ENCODE results near the gene MRPS24.
A peak's percentile ranks its signal among the peaks of the same experiment; 100 is the strongest.
"Not testable (repeated sequence)": the region's sequence is repeated elsewhere in the genome, so short reads cannot be mapped to it uniquely, and the experiment has no call there.

MRPS24 gene

DNA sequence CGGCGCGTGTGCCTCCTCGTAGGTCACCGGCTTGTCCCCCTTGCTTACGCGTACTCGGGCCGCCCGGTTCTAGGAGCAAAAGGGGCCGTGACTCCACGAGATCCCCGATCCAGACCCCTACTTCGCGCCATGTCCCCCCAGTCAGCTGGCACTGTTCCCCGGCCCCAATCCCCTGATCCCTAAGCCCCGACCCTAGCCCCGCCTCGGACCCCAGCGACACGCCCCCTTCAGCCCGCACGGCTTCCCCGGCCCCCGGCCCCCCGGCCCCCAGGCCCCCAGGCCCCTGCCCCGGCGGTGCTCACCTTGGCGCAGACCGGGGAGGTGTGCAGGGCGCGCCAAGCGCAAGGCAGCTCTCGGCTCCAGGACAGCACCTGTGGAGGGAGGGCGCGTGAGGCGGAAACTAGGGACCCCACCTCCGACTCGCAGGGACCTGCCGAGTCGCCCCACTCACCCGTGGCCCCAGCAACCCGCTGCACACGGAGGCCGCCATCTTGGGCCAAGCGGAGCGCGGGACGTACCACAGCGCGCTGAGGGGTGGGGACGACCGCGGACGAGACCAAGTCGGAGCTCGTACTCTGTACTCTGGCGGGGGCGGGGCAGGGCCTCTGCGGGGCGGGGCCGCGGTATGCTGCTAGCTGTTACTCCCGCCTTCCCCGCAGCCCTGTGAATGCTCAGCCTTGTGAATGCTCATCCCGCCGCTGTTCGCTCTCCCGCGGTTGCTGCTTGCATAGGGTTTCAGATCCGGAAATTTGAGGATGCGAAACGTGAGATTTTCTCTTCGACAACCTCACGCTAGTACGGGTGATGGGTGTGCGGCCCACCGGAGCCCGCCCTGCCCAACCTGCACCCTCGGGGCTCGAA is at the start of gene MRPS24:
MRPS24 (minus strand) TSS at position 512 of the 861 bp plus-strand sequence; CDS start at position 490, 22 bp downstream.
- Histone ChIP-seq H3K36me3 (ENCODE audit: control insufficient read depth, insufficient read depth, low read length) (peaks cover 3% of the 10 kb centered on the region; the same call in 1 of the 2 replicates), H3K4me1 (ENCODE audit: control insufficient read depth, insufficient read depth, low read length) (peaks cover 5% of the 10 kb centered on the region; the same call in 1 of the 2 replicates), H3K9me3 (ENCODE audit: control insufficient read depth, insufficient read depth, low read length) (no peaks in the 10 kb centered on the region), H3K27ac (ENCODE audit: low read length) (no peak within 1 kb of the TSS), H3K4me3 (ENCODE audit: low read length) (peak within 1 kb of the TSS; percentile 79), H3K27me3 (ENCODE audit: control insufficient read depth, insufficient read depth, low read length) (no peaks in the 10 kb centered on the region)
- WGBS (ENCODE audit: insufficient coverage, insufficient read length), result no CpG with 5 or more reads among the region's 81 CpGs
- DNase-seq (ENCODE audit: low read depth, low spot score), result peak; percentile 82

DNA sequence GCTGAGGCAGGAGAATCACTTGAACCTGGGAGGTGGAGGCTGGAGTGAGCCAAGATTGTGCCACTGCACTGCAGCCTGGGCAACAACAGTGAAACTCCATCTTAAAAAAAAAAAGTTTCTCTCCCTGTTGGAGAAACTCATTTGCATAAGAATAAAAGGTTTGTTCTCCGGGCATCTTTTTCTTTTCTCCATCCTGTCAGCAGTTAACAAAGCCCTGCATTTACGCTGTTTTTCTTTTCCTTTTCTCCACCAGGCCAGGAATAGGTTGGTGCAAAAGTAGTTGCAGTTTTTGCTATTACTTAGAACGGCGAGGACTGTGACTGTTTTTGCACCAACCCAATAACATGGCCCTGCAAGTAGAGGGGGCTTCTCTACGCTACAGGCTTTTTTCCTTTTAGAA is 46.6 kb upstream of the MRPS24 start:
- Histone ChIP-seq H3K4me3 (ENCODE audit: low read length) (no peak overlapping the region), H3K9me3 (ENCODE audit: control insufficient read depth, insufficient read depth, low read length) (0 out of 2 replicates have a peak, but pooled peaks cover 2% of the 10 kb centered on the region), H3K27ac (ENCODE audit: low read length) (no peak overlapping the region), H3K4me1 (ENCODE audit: control insufficient read depth, insufficient read depth, low read length) (no peaks in the 10 kb centered on the region), H3K27me3 (ENCODE audit: control insufficient read depth, insufficient read depth, low read length) (no peaks in the 10 kb centered on the region), H3K36me3 (ENCODE audit: control insufficient read depth, insufficient read depth, low read length) (no peaks in the 10 kb centered on the region)
- no CpG with 5 or more reads among the region's 5 CpGs for WGBS (ENCODE audit: insufficient coverage, insufficient read length)
- DNase-seq (ENCODE audit: low read depth, low spot score), result no peak

DNA sequence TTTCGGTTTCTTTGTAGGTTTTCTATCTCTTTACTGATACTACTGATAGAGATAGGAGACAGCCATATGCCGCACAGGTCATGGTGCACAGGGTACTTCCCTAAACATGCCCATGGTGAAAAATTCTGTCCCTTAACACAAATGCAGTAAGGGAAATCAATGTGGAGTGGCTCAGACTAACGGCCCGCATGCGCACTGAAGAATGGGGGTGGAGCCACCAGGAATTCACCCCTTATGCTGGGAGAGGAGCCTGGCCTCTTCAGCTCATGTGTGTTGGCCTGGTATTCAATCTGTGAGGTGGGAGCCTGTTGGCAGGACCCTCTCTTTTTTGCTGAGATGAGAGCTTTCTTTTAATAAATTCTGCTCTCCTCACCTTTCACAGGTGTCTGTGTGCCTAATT is 45.5 kb upstream of the MRPS24 start:
- no peak for DNase-seq (ENCODE audit: low read depth, low spot score)
- H3K27me3 ChIP-seq (ENCODE audit: control insufficient read depth, insufficient read depth, low read length), result no peaks in the 10 kb centered on the region
- WGBS (ENCODE audit: insufficient coverage, insufficient read length), result no CpG with 5 or more reads among the region's 5 CpGs
- H3K27ac ChIP-seq (ENCODE audit: low read length), result no peak overlapping the region
- H3K9me3 ChIP-seq (ENCODE audit: control insufficient read depth, insufficient read depth, low read length), result 0 out of 2 replicates have a peak, but pooled peaks cover 2% of the 10 kb centered on the region
- H3K4me3 ChIP-seq (ENCODE audit: low read length), result no peak overlapping the region
- H3K4me1 ChIP-seq (ENCODE audit: control insufficient read depth, insufficient read depth, low read length), result no peaks in the 10 kb centered on the region
- H3K36me3 ChIP-seq (ENCODE audit: control insufficient read depth, insufficient read depth, low read length), result no peaks in the 10 kb centered on the region

DNA sequence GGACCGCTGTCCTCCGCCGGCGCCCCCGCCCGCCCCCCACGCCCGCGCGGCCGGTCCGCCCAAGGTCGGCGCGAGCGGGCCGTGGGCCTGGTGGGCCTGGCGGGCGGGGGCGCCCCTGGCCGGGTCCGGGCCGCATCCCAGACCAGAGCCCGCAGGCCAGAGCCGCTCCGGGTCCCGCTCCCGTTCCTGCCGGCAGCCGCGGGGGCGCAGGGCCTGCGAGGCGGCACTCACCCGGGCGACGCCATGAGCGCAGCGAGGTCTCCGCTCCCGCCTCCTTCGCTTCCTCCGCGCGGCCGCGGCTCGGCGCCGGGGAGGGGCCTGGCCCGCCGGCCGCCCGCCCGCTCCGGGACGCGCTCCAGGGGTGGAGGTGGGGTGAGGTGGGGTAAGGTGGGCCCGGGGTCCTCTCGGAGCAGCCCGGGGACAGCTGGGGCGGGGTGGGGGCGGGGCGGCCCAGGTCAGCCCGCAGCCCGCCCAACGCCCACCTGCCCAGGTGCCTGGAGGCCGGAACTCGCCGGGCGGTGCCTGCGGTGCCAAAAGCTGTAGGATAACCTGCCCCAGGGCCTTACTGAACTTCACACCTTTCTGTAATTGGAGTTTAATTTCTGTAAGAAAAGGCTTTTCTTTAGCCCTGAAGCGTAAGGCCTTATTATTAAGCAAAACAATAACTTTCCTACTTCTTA is 37.2 kb upstream of the MRPS24 start, which contains the start of gene URGCP:
URGCP (minus strand) TSS at position 266 of the 680 bp plus-strand sequence; CDS start at position 245, 21 bp downstream.
- no peak for DNase-seq (ENCODE audit: low read depth, low spot score)
- H3K27ac ChIP-seq (ENCODE audit: low read length), result no peak within 1 kb of the TSS
- no peaks in the 10 kb centered on the region for H3K36me3 ChIP-seq (ENCODE audit: control insufficient read depth, insufficient read depth, low read length)
- peak within 1 kb of the TSS; percentile 69 for H3K4me3 ChIP-seq (ENCODE audit: low read length)
- H3K27me3 ChIP-seq (ENCODE audit: control insufficient read depth, insufficient read depth, low read length), result no peaks in the 10 kb centered on the region
- WGBS (ENCODE audit: insufficient coverage, insufficient read length), result no CpG with 5 or more reads among the region's 73 CpGs
- H3K4me1 ChIP-seq (ENCODE audit: control insufficient read depth, insufficient read depth, low read length), result peaks cover 4% of the 10 kb centered on the region
- no peaks in the 10 kb centered on the region for H3K9me3 ChIP-seq (ENCODE audit: control insufficient read depth, insufficient read depth, low read length)

DNA sequence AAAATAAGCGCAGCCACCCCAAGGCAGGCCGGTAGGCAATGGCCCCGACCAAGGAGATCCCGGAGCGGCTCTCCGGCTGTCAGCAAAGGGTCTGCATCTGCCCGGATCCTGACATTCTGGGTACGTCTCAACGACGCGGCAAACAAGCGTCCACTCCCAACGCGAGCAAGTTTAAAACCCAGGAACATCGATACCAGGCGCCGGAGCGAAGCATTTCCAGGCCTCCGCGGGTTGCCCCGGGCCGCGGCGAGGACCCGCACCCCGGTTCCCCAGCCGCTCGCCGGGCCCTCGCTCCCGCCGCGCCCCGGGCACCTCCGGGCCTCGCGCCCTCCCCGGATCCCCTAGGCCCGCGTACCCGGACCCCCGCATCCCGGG is 36.6 kb upstream of the MRPS24 start:
- no peaks in the 10 kb centered on the region for H3K9me3 ChIP-seq (ENCODE audit: control insufficient read depth, insufficient read depth, low read length)
- peaks cover 7% of the 10 kb centered on the region for H3K4me1 ChIP-seq (ENCODE audit: control insufficient read depth, insufficient read depth, low read length)
- no peaks in the 10 kb centered on the region for H3K36me3 ChIP-seq (ENCODE audit: control insufficient read depth, insufficient read depth, low read length)
- H3K27ac ChIP-seq (ENCODE audit: low read length), result no peak overlapping the region
- no peak for DNase-seq (ENCODE audit: low read depth, low spot score)
- peak overlapping the region; percentile 69; the same call in 1 of the 2 replicates for H3K4me3 ChIP-seq (ENCODE audit: low read length)
- no peaks in the 10 kb centered on the region for H3K27me3 ChIP-seq (ENCODE audit: control insufficient read depth, insufficient read depth, low read length)
- no CpG with 5 or more reads among the region's 43 CpGs for WGBS (ENCODE audit: insufficient coverage, insufficient read length)

DNA sequence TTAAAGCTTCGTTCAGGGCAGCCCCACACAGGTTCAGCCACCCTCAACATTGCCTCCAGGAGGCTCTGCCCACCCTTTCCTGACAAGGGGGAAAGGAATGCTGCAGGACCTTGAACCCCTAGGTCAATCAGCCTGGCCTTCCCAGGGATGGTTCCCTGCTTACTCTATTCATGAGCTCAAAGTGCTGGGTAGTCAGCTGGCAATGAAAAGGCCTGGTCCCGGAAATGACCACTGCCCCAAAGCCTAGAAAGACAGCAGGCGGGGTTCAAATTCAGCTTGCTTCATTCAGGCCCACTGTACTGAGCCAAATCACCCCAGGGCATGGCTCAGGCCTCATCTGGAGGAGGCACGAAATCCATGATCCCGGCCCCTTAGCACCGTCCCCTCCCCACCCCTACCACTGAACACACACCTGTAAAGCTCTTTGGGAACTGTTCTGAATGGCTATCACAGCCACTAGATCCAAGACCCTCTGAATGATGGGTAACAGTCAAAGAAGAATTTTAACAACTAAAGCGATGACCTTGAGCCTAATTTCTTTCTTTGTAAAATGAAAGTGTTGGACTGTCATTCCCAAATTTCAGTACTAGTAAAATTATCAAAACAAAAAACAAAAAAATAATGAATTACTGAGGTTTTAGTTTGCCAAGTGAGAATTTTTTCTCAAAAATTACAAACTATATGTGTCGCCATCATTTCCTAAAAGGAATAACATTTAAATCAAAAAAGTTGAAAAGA is 36.1 kb upstream of the MRPS24 start:
- WGBS (ENCODE audit: insufficient coverage, insufficient read length), result no CpG with 5 or more reads among the region's 8 CpGs
- H3K27ac ChIP-seq (ENCODE audit: low read length), result no peak overlapping the region
- no peak for DNase-seq (ENCODE audit: low read depth, low spot score)

DNA sequence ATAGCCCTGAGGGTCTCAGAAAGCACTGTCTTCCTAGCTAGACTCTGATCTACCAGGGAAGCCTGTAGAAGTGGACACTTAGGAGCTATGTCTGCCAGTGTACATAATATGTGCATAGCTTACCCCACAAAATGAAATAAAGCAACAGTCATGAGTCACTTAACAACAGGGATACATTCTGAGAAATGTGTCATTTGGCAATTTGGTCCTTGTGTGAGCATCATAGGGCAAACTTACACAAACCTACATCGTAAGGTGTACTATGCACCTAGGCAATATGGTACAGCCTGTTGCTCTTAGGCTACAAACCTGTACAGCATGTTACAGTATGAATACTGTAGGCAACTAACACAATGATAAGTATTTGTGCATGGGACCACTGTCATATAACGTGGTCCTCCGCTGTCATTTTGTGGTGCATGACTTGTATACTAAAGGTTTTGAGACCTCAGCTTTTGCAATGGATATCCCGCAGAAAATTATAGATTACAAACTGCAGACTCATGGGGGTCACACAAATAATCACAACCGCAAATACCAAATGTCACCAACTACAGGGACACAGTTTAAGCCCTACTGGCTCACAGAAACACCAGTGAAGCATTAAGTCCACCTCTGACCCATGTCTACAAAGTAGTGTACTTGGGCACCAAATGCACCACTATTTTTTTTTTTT is 35.4 kb upstream of the MRPS24 start:
- no CpG with 5 or more reads among the region's 5 CpGs for WGBS (ENCODE audit: insufficient coverage, insufficient read length)
- H3K27ac ChIP-seq (ENCODE audit: low read length), result no peak overlapping the region
- no peaks in the 10 kb centered on the region for H3K27me3 ChIP-seq (ENCODE audit: control insufficient read depth, insufficient read depth, low read length)
- no peak overlapping the region for H3K4me3 ChIP-seq (ENCODE audit: low read length)
- H3K4me1 ChIP-seq (ENCODE audit: control insufficient read depth, insufficient read depth, low read length), result peaks cover 7% of the 10 kb centered on the region
- no peak for DNase-seq (ENCODE audit: low read depth, low spot score)
- no peaks in the 10 kb centered on the region for H3K36me3 ChIP-seq (ENCODE audit: control insufficient read depth, insufficient read depth, low read length)
- H3K9me3 ChIP-seq (ENCODE audit: control insufficient read depth, insufficient read depth, low read length), result no peaks in the 10 kb centered on the region

More for the DNA sequence above, 36.1 kb upstream of the MRPS24 start:
- H3K9me3 ChIP-seq (ENCODE audit: control insufficient read depth, insufficient read depth, low read length), result no peaks in the 10 kb centered on the region
- H3K4me3 ChIP-seq (ENCODE audit: low read length), result no peak overlapping the region; the same call in 1 of the 2 replicates
- no peaks in the 10 kb centered on the region for H3K27me3 ChIP-seq (ENCODE audit: control insufficient read depth, insufficient read depth, low read length)
- H3K4me1 ChIP-seq (ENCODE audit: control insufficient read depth, insufficient read depth, low read length), result peaks cover 7% of the 10 kb centered on the region
- no peaks in the 10 kb centered on the region for H3K36me3 ChIP-seq (ENCODE audit: control insufficient read depth, insufficient read depth, low read length)

DNA sequence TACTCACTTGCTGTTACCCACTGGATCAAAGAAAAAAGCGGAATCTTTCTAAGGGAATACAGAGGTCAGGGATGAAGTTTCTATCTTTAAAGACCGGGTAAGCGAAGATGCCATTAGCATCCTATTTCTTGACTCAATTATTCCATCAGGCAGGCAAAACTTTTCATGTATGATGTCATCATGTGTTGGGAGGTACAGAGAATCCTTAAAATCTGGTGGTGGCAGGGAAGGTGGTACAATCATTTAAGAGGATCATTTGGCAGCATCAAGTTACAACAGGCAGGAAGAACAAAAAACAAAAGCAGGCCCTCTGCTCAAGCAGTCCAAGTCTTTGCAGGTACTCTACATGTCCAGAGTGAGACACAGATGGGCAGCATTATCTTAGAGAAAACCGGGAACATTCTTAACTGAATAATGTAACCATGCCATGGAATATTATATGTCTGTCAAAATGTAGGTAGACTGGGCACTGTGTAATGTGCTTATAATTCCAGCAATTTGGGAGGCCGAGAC is 33.3 kb upstream of the MRPS24 start:
- Histone ChIP-seq H3K36me3 (ENCODE audit: control insufficient read depth, insufficient read depth, low read length) (no peaks in the 10 kb centered on the region), H3K27me3 (ENCODE audit: control insufficient read depth, insufficient read depth, low read length) (no peaks in the 10 kb centered on the region), H3K9me3 (ENCODE audit: control insufficient read depth, insufficient read depth, low read length) (no peaks in the 10 kb centered on the region), H3K4me3 (ENCODE audit: low read length) (no peak overlapping the region), H3K27ac (ENCODE audit: low read length) (no peak overlapping the region), H3K4me1 (ENCODE audit: control insufficient read depth, insufficient read depth, low read length) (peaks cover 7% of the 10 kb centered on the region)
- WGBS (ENCODE audit: insufficient coverage, insufficient read length), result no CpG with 5 or more reads among the region's 5 CpGs
- no peak for DNase-seq (ENCODE audit: low read depth, low spot score)

DNA sequence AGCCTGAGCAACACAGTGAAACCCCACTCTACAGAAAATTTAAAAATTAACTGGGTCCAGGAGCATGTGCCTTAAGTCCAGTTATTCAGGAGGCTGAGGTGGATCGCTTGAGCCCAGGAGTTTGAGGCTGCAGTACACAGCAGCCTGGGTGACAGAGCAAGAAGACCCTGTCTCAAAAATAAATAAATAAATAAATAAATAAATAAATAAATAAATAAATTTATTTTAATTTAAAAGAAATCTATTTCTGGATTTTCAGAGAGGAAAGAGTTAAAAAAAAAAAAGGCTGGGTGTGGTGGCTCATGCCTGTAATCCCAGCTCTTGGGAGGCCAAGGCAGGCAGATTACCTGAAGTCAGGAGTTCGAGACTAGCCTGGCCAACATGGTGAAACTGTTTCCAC is 29.3 kb upstream of the MRPS24 start:
- WGBS (ENCODE audit: insufficient coverage, insufficient read length), result no CpG with 5 or more reads among the region's 2 CpGs
- not testable (repeated sequence) for H3K27me3 ChIP-seq (ENCODE audit: control insufficient read depth, insufficient read depth, low read length)

More for the DNA sequence above, 29.3 kb upstream of the MRPS24 start:
- H3K4me1 ChIP-seq (ENCODE audit: control insufficient read depth, insufficient read depth, low read length); H3K36me3 ChIP-seq (ENCODE audit: control insufficient read depth, insufficient read depth, low read length); DNase-seq (ENCODE audit: low read depth, low spot score); H3K4me3 ChIP-seq (ENCODE audit: low read length); H3K9me3 ChIP-seq (ENCODE audit: control insufficient read depth, insufficient read depth, low read length); H3K27ac ChIP-seq (ENCODE audit: low read length): not testable (repeated sequence)

Data from iPS DF 6.9 (cell line).